ENCODE data around the gene ACTG2. TPM values are rescaled to one million over a fixed set of nuclear protein-coding genes. Genes with fewer than 3 reads are reported as not detected.

ACTG2 gene
- polyA plus RNA-seq, 1 donor: 5.1 TPM

DNA sequence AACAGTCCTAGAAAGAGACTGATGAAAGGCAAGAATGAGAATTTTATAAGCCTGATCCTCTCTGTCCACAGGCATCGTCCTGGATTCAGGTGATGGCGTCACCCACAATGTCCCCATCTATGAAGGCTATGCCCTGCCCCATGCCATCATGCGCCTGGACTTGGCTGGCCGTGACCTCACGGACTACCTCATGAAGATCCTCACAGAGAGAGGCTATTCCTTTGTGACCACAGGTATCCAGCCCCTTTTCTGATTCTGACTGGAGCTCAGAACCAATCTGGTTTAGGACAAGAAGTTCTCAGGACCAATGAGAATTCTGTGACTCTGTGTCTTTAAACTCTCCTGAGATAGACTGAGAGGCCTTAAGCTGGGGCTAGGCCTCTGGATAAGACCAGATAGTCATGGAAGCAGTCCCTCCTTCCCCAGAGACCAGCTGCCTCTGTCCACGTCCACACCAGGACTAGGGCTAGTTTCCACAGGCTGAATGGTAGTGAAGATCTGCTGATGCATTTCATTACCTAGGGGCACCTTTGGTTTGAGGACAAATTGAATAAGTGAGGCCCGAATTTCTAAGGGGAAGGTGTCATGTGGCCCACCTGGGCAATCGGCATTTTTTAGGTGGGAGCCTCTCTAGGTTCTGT is 20.7 kb downstream of the ACTG2 start:
- DNase-seq (ENCODE audit: low read depth): no peak

DNA sequence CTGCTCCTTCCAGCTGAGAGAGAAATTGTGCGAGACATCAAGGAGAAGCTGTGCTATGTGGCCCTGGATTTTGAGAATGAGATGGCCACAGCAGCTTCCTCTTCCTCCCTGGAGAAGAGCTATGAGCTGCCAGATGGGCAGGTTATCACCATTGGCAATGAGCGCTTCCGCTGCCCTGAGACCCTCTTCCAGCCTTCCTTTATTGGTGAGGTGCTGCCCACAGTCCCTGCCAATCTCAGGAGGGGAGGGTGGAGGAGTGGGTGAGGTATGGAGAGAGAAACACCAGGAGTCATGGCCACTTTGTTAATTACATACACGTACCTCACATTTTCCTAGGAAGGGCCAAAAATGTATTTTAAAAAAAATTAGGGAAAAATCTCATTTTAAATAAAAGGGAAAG is 21.9 kb downstream of the ACTG2 start:
- no peak for DNase-seq (ENCODE audit: low read depth)

DNA sequence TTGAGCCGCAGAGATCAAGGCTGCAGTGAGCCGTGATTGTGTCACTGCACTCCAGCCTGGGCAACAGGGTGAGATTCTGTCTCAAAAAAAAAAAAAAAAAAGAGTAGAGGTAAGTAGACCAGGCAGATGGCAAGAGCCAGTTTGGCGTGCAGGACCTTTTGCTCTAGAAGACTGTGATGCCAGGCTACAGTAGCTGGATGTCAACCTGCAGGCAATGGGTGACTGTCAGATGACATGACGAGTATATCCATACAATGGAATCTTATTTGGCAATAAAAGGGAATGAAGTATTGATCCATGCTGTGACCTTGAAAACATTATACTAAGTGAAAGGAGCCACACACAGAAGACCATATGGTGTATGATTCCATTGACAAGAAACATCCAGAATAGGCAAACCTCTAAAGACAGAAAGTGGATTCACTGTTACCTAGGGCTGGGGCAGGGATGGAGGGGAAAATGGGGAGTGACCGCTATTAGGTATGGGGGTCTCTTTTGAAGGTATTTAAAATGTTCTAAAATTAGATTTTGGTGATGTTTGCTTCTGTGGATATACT is 22.7 kb downstream of the ACTG2 start:
- DNase-seq (ENCODE audit: low read depth): no peak

DNA sequence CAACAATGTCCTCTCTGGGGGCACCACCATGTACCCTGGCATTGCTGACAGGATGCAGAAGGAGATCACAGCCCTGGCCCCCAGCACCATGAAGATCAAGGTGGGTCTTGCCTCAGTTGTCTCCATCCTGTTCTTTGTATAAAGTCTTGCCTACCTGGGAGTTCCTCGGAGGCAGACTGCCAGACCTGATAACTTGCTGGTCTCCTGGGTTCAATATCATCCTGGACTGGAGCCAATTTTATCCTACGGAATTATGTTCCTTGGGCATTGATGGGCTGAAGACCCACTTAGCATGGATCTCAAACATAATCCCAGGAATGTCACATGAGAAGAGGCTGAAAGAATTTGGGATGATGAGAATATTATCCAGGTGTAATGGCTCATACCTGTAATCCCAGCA is 23.9 kb downstream of the ACTG2 start:
- no peak for DNase-seq (ENCODE audit: low read depth)

DNA sequence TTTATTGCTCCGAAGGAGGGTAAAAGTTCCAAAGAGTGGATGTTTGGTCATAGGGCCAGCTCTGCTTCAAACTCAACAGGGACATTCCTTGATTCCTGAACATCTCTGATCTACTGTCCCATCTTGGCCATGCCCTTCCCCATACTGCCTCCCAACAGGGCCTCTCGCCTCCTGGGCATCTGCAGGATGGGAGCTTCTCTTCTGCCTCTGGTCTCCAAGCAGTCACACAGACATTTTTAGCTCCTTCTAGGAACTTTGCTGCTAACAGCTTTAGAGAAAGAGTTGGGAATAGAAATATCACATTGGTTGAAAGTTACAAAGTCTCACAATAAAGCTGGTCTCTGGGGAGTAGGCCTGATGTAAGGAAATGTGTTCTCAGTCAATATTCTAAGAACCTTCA is 24.5 kb downstream of the ACTG2 start:
- DNase-seq (ENCODE audit: low read depth): no peak

DNA sequence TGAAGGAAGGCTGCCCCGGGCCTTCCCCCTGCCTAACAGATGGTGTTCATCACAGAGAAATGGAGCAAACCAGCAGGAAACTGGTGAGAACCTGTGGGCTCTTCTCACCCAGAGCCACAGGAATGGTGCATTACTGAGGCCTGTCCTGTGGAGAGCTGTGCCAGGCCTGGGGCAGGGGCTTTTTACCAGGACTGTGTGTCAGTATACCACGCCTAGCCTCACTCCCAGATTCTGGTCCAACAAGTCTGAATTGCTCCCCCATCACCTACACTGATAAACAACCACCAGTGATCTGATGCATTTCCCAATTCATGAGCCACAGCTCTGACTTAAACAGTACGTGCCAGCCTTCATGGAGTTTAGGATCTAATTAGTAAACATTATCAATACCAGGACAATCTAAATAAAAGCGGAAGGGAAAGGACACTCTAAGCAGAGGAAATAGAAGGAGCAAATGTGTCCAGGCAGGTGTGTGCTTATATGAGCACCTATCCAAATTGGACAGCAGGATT is 24.9 kb downstream of the ACTG2 start:
- no peak for DNase-seq (ENCODE audit: low read depth)

DNA sequence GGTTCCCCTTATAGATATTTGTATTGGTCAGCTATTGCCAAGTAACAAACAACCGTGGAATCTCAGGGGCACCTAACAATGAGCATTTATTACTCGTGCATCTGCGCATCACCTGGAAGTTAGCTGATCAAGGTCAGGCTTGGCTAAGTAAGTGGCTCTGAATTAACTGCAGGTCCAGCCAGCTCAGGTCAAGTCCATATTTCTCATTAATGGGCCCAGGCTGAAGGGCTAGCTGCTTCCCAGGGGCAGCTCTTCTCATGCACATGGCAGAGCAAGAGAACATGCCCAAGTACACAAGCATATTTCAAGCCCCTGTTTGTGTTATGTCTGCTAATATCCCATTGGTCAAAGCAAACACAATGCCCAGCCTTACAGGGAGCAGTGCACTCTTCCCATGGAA is 26.0 kb downstream of the ACTG2 start:
- DNase-seq (ENCODE audit: low read depth): no peak

DNA sequence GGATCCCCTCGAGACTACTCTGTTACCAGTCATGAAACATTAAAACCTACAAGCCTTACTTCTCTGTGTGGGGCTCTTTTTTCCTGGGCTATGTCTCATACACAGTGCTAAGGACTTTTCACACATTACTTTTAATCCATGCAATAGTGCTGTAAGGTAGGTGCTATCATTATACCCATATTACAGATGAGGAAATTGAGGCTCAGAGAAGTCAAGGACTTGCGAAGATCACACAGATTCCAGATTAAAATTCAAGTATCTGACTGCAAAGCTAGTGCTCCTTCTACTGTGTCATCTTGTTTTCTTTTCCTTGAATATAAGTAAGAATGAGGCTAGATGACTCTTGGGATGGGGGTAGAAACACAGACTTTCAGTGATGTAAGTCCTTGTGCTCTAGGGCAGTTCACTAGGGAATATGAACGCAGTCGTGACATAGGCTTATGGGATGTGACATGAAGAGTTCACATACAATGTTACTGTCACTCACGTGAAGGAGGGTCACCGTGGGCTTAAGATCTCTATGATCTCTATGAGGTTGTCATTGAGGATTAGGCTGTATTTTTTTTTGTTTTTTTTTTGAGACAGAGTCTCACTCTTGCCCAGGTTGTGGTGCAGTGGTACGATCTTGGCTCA is 26.9 kb downstream of the ACTG2 start:
- DNase-seq (ENCODE audit: low read depth): no peak

DNA sequence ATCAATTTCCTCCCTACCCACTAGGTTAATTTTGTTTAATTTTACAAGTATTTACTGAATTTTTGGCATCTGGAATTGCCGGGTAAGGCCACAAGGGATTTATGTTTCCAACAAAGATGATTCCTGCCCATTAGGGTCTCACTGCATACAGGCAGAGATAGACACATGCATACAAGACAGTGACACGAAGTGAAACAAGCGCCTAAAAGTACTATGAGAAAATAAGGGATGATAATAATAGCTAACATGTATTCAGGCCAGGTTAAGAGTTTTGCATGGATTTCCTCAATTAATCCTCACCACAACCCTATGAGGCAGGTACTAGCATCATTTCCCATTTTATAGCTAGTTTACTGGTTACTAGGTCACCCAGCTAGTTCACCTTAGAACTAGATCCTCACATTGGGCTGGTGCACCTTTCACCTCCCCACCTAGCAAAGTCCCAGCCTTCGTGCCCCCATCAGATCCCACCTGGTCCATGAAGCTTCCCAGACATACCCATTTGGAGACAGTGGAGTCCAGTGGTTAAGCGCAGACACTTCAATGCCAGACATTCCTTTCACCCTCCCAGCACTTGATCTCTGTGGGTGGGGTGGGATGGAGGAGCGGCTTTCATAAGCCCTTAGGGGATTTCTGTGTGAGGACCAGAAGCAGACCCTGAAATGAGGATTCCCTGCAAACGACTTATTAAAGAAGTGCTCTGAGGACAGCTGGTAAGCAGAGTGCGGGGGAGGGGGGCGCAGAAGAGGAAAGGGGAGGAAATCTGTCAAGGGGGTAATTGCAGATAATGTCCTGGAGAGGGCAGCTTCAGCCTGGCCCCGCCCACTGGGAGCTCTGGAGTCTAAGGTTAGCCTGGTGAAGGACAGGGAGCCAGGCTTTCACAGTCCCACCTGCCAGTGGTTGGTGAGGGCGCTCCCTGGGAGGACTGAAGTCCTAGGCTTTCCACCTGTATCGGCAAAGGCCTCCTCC is 28.1 kb downstream of the ACTG2 start:
- no peak for DNase-seq (ENCODE audit: low read depth)

DNA sequence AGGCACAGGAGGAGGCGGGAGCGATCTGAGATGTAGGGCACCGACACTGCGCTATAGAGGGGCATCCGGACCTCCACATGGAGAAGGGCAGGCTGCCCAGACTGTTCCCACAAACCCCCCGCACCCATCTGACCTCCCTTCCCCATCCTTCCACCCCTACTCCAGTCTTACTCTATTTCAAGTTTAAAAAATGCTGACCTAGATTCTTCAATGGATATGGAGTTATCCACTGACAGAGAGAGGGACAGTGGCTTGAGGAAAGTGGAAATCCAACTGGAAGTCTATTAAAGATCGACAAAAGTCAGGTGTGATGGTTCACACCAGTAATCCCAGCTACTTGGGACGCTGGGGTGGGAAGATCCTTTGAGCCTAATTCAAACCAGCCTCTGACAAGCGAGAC is 28.8 kb downstream of the ACTG2 start:
- no peak for DNase-seq (ENCODE audit: low read depth)

DNA sequence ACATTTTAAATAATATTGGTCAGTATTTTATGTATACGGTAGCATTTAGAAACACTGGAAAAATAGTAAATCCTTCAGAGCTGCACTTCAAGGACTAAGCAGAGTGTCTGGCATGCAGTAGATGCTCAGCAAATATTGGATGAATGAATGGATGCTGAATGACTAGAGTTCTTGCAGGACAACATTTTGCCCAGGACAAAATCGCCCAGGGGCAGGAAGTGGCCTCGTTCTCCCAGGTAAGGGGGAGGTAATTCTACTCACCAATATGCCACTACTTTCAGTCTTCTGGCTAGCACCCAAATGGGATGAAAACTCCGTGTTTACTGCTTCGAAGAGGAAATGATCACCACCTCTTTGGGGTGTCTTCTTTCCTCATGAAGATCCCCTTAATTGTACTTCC is 29.9 kb downstream of the ACTG2 start:
- no peak for DNase-seq (ENCODE audit: low read depth)

DNA sequence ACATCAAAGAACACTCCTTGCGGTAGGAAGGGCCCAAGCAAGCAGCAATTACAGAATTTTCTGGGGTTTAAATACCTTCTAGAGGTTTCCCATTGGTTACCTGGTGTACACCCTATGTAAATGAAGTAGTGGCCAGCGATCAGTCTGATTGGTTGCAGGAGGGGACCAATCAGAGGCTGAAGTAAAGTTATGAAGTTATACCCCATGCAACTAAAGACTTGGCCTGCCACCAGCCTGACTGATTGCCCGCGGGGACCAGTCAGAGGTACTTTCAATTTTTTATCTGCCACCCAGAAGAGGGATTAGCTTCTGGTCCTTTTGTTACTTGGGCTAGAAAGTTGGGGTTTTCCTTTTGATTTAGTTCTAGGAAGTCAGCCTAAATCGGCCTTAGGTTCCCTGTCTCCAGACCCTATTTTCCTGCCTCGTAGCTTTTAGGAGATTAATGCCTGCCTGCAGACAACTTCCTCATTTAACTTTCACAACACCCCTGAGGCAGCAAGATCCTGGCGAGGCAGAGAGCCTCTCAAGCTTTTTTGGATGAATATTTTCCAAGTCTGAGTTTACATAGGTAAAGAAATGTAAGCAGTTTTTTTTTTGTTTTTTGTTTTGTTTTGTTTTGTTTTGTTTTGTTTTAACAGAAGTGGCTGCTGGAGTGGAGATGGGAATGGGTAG is 32.4 kb downstream of the ACTG2 start:
- DNase-seq (ENCODE audit: low read depth): no peak

DNA sequence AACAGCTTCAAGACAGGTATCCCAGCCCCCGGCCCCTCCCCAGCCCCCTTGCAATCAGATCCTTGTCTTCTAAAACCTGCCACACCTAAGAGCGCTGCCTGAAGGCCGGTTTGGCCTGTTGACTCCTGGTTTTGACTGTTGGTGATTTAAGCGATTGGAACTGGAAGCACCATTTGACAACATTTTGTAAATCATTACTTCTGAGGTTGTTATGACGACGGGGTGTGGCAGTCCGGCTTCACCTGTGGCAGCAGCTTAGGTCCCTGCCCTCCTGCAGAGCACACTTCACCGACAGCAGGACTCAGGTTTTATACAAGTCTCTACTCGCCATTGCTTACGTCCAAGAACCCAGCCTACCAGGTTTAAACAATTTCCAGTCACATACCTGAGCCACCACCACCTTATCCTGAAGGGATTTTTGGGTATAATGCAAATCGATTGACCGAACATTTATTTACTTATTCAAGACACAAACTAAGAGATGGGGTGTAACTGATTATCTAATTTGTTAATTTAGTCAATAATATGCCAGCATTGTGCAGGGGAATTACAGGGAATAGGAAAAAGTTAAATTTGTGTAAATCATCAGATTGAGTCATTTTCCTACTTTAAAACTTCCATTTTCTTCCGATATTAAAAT is 33.2 kb downstream of the ACTG2 start:
- DNase-seq (ENCODE audit: low read depth): no peak

DNA sequence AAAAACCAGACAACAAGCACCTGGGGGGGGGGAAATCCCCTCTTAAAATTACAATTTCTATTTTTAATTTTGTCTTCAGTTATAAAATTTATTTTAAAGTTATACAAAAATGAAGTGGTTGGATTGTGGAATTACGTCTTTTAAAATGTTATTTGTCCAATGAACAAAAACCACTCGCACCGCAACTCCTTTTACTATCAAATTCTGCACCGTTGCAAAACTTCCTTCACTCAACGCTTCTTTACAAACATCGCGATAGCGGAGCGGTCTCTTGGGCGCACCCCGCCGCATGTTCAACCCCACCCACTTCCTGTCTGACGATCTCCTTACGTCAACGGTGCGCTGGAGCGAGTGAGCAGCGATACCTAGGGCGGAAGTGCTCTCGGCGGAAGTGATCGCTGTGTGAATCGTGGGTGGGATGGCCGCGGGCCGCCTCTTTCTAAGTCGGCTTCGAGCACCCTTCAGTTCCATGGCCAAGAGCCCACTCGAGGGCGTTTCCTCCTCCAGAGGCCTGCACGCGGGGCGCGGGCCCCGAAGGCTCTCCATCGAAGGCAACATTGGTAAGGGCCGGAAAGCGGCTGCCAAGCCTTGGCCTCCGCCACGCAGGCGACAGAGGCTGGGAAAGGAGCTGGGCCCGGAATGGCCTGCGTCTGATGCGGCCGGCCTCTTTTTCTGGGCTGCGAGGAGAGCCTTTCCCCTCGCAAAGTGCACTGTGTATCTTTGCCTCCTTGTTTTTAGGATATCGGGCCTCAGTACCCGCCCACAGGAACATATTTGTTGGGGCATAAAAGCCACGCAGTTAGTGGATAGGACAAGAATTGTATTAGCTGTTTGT is 33.9 kb downstream of the ACTG2 start, which contains the start of gene DGUOK:
TSS of gene DGUOK (plus strand) at position 388 of the 835 bp plus-strand sequence. CDS start at position 419, 31 bp downstream.
- peak; percentile 100 for DNase-seq (ENCODE audit: low read depth)

DNA sequence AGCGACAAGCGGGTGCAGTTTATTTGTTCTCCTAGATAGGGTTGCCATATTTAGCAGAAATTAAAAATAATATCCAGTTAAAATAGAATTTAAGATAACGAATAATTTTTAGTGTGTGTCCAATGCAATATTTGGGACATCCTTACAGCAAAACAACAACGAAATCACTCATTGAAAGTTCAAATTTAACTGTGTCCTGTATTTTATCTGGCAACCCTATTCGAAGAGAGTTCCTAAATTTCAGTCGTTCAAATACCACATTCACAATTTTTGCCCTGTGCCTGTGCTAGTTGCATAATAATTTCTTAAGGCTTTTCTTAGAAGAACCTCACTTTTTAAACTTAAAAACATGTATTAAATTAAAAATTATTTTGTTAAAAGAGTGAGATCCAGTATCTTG is 34.5 kb downstream of the ACTG2 start:
- DNase-seq (ENCODE audit: low read depth): no peak

DNA sequence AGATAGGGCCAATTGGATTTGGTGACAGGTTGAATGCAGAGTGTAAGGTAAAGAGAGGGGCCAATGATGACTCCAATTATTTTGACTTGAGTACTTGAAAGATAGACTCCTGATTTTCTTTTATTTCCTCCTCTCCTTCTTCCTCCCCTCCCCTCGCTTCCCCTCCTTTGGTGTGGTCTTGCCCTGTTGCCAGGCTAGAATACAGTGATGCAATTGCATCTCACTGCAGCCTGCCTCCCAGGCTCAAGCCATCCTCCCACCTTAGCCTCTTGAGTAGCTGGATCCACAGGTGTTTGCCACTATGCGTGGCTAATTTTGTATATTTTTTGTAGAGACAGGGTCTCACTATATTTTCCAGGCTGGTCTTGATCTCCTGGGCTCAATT is 36.1 kb downstream of the ACTG2 start:
- no peak for DNase-seq (ENCODE audit: low read depth)

DNA sequence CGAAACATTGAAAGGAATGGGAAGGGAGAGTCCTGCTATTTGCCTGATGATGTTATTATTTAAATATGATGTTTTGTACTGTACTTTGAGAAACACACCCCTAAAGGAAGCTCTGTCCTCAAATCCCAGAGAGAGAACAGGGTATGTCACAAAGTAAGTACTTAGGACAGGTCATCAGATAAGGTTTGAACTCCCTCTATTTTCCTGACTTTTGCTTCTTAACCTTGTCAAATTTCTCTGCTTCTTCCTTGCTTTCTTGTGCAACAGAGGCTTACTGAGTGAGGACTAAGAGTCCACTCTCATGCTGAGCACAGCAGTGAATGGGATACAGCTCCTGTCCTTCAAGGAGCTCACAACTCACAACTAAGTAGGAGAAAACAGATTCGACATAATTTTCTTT is 37.6 kb downstream of the ACTG2 start:
- DNase-seq (ENCODE audit: low read depth): no peak

DNA sequence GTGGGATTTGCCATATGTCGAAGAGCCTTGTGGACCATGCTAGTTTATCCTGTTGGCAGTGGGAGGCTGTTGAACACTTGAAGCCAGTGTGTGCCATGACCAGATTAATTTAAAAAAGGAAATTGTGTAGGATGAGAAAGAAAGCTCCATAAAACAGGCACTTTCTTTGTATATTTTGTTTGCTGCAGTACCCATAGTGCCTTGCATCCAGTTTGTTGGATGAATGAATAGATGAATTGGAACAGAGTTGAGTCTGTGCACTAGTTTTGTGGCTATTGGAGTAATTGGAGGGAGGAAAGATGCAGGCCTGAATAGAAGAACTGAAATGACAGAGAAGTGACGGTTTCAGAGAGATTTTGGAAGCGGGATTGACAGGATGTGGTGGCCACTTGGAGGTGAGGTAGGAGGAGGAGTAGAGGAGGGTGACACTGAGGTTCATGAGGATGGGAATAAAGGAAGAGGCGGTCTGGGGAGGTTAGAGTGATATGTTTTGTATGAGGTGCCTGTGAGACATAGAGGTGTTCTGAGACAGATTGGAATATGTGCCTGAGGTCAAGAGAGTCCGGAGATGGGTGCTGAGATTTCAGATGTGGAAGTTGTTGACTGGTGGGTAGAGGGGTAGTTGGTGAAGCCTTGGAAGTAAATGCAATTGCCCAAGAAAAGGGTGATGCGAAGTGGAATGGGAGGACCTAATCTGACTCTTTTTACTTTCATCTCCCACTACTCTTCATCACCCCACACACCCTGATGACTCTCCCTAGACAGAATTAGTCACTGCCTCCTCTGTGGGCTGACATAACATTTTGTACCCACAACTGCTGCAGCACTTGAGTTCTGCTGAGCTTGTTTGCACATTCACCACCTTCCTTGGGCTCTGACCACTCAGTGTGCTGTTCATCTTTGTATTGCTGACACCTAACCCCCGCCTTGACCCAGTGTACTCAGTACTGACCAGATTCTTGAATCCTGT is 39.0 kb downstream of the ACTG2 start:
- DNase-seq (ENCODE audit: low read depth): no peak

DNA sequence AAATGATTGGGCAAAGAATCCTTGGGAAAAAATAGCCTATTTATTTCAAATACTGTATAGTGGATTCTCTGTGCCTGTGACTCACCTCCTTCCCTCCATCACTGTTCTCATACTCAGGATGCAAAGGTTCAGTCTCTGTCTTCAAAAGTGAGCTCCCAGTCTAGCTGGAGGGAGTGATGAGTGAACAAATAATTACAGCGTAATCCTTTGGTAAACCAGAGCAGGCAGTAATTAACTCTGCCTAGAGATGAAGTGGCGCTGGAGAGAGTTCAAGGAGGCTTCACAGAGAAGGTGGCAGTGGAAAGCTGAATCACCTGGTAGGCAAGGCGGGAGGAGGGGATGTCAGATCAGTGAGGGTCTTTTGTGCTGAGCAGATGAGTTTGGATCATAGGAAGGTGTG is 40.4 kb downstream of the ACTG2 start:
- DNase-seq (ENCODE audit: low read depth): no peak

All from forelimb muscle (tissue), 1 donor.